Esophagus squamous epithelium (tissue), 5 donors: ENCODE measurements around the gene ATXN2. TPM values are rescaled to one million over a fixed set of nuclear protein-coding genes. Genes with fewer than 3 reads are reported as not detected.
"Not testable (repeated sequence)": the region's sequence is repeated elsewhere in the genome, so short reads cannot be mapped to it uniquely, and the experiment has no call there.

Experiments
- DNase-seq: peaks from one replicate; lab custom pipeline; 2025; lab: John Stamatoyannopoulos, UW
- H3K27ac ChIP-seq, 4 donors: fragments of 200-600 bp; sonication (generic); one replicate each; pipeline ENCODE4 v1.5.1; 2016 to 2019; ENCODE audit warnings: mild to moderate bottlenecking in 1 of 4
- H3K27me3 ChIP-seq, 4 donors: fragments of 200-600 bp; sonication (generic); 1 replicate in 3 of 4; 2 replicates in 1 of 4; pipeline versions ENCODE4 v1.5.1 to v1.6.0; 2017 to 2021; ENCODE audit warnings: antibody characterized with exemption in 1 of 4
- H3K36me3 ChIP-seq, 3 donors: fragments of 200-600 bp; sonication (generic); one replicate each; pipeline ENCODE4 v1.5.1; 2016 to 2019
- H3K4me1 ChIP-seq, 3 donors: fragments of 200-600 bp; sonication (generic); one replicate each; pipeline ENCODE4 v1.5.1; 2017 to 2019
- H3K4me3 ChIP-seq, 4 donors: fragments of 200-600 bp; sonication (generic); 1 replicate in 3 of 4; 2 replicates in 1 of 4; pipeline ENCODE4 v1.5.1; 2016 to 2019; ENCODE audit warnings: mild to moderate bottlenecking in 2 of 4, moderate library complexity in 1 of 4
- H3K9me3 ChIP-seq, 3 donors: fragments of 200-600 bp; sonication (generic); one replicate each; pipeline ENCODE4 v1.5.1; 2016 to 2019
- CTCF ChIP-seq, 6 experiments: fragments of 450-650 bp in 4 of 6; fragments of 200-600 bp in 2 of 6; sonication (generic) in 2 of 6; IDR thresholded peaks; one replicate each; pipeline ENCODE4 v1.5.1; 2016 to 2019; ENCODE audit warnings: antibody characterized with exemption in 6 of 6, mild to moderate bottlenecking in 4 of 6, moderate library complexity in 4 of 6
- POLR2A ChIP-seq, 4 donors: fragments of 450-650 bp; IDR thresholded peaks; one replicate each; pipeline ENCODE4 v1.6.1; 2017; ENCODE audit warnings: antibody characterized with exemption in 4 of 4, mild to moderate bottlenecking in 4 of 4, moderate library complexity in 3 of 4
- WGBS, 2 donors: methylation state at CpG; one replicate each; pipeline ENCODE4 v1.1.5; 2018; 5-methylcytosine and 5-hydroxymethylcytosine counted together
- intact Hi-C: fragments of 100-400 bp; cut with DNase I; formaldehyde crosslinking; loops from one replicate; pipeline ENCODE4 v1.15.0; 2022
- total RNA-seq, 4 donors: library from RNA; depleted of rRNA; stranded (reverse); fragments of >200 nt; gene quantifications; one replicate each; pipeline ENCODE4 v1.1.0, GENCODE V29; 2016
- donor health status: DM: yes; HTN: yes; CAD: no.

ATXN2 gene
- total RNA-seq, 4 donors from 2014 or later = 11.4 to 36.2 (median 25.4) TPM

- Histone ChIP-seq H3K27ac (no peak overlapping the region), H3K4me1 (no peaks in the 10 kb centered on the region), H3K4me3 (no peak overlapping the region), H3K36me3 (peaks cover 0 to 96% (median 17%) of the 10 kb centered on the region in 3 donors), H3K27me3 (no peaks in the 10 kb centered on the region), H3K9me3 (no peaks in the 10 kb centered on the region)
- no peak for TF ChIP-seq POLR2A (IDR thresholded peaks at IDR 0.05)
- intact Hi-C loops = no loop called here
- no peak for DNase-seq
- WGBS, 2 donors = 85 to 87% methylated on average over 2 of the region's 2 CpGs
These were observed 92.9 kb downstream of the ATXN2 start for GRCh38 chr12:111506260-111506659.

- Histone ChIP-seq H3K4me1 (no peaks in the 10 kb centered on the region), H3K27ac (no peak overlapping the region), H3K27me3 (no peaks in the 10 kb centered on the region), H3K36me3 (peaks cover 0 to 96% (median 12%) of the 10 kb centered on the region in 3 donors), H3K4me3 (no peak overlapping the region), H3K9me3 (no peaks in the 10 kb centered on the region)
- TF ChIP-seq POLR2A (IDR thresholded peaks at IDR 0.05) = no peak
- no peak for TF ChIP-seq CTCF (IDR thresholded peaks at IDR 0.05)
- intact Hi-C loops = no loop called here
- WGBS, 2 donors = 63 to 73% methylated on average over 1 of the region's 1 CpG
- DNase-seq = no peak
These were observed 93.5 kb downstream of the ATXN2 start for GRCh38 chr12:111505601-111506036.

- 96 to 100% methylated on average over 1 of the region's 1 CpG for WGBS, 2 donors
- Histone ChIP-seq H3K4me3 (no peak overlapping the region), H3K27ac (no peak overlapping the region), H3K36me3 (peaks cover 0 to 95% (median 0%) of the 10 kb centered on the region in 3 donors), H3K27me3 (no peaks in the 10 kb centered on the region), H3K4me1 (no peaks in the 10 kb centered on the region), H3K9me3 (no peaks in the 10 kb centered on the region)
- intact Hi-C loops = no loop called here
- TF ChIP-seq POLR2A (IDR thresholded peaks at IDR 0.05) (no peak), CTCF (IDR thresholded peaks at IDR 0.05) (no peak)
- no peak for DNase-seq
These were observed 96.0 kb downstream of the ATXN2 start for GRCh38 chr12:111503116-111503515.

- no peak for TF ChIP-seq POLR2A (IDR thresholded peaks at IDR 0.05)
- TF ChIP-seq CTCF (IDR thresholded peaks at IDR 0.05) = no peak
- no peaks in the 10 kb centered on the region for H3K27me3 ChIP-seq
- peaks cover 0 to 95% (median 12%) of the 10 kb centered on the region in 3 donors for H3K36me3 ChIP-seq
- H3K27ac ChIP-seq = no peak overlapping the region
- WGBS, 2 donors = 87 to 96% methylated on average over 4 of the region's 4 CpGs
- H3K4me3 ChIP-seq = no peak overlapping the region
- peaks cover 0 to 7% (median 4%) of the 10 kb centered on the region in 3 donors for H3K4me1 ChIP-seq
- DNase-seq = no peak
- intact Hi-C loops = no loop called here
- H3K9me3 ChIP-seq = no peaks in the 10 kb centered on the region
These were observed 104.4 kb downstream of the ATXN2 start for GRCh38 chr12:111494676-111495075.

- intact Hi-C loops = not testable (repeated sequence)
- 38 to 52% methylated on average over 7 of the region's 7 CpGs for WGBS, 2 donors
These were observed 106.1 kb downstream of the ATXN2 start for GRCh38 chr12:111492979-111493378.

GRCh38 chr12:111488798-111489197, 110.3 kb downstream of the ATXN2 start:
- Histone ChIP-seq H3K4me3 (no peak overlapping the region), H3K27me3 (no peaks in the 10 kb centered on the region), H3K4me1 (peaks cover 0 to 7% (median 4%) of the 10 kb centered on the region in 3 donors), H3K9me3 (no peaks in the 10 kb centered on the region), H3K27ac (no peak overlapping the region), H3K36me3 (peaks cover 8 to 97% (median 18%) of the 10 kb centered on the region in 3 donors)
- intact Hi-C loops = no loop called here
- DNase-seq = no peak
- TF ChIP-seq POLR2A (IDR thresholded peaks at IDR 0.05) = no peak
- TF ChIP-seq CTCF (IDR thresholded peaks at IDR 0.05) = no peak
- WGBS, 2 donors = 88 to 94% methylated on average over 2 of the region's 2 CpGs

More at GRCh38 chr12:111492979-111493378, 106.1 kb downstream of the ATXN2 start:
- H3K4me1 ChIP-seq, DNase-seq, H3K27ac ChIP-seq, H3K9me3 ChIP-seq, H3K4me3 ChIP-seq, H3K27me3 ChIP-seq: not testable (repeated sequence)
- peaks cover 0 to 95% (median 12%) of the 10 kb centered on the region in 3 donors for H3K36me3 ChIP-seq
